ENCODE measurements around the gene ENKD1.

ENKD1 gene

DNA sequence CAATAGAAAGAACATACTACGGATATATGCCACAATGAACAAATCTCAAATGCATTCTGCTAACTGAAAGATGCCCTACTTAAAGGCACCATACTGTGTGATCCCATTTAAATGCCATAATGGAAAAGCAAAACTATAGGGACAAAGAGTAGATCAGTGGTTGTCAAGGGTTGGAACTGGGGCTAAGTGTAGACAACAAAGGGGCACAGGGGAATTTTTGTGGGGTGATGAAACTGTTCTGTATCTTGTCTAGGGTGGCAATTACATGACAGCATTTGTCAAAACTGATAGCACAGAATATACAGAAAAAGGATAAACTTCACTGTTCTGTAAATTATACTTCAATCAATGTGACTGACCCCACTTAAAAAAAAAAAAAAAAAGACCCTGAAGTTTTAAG lies 34.9 kb upstream of the ENKD1 start:
- no peak for TF ChIP-seq EZH2 (IDR thresholded peaks at IDR 0.05; ENCODE audit: borderline replicate concordance, low read length)
- TF ChIP-seq, protein P1, sequence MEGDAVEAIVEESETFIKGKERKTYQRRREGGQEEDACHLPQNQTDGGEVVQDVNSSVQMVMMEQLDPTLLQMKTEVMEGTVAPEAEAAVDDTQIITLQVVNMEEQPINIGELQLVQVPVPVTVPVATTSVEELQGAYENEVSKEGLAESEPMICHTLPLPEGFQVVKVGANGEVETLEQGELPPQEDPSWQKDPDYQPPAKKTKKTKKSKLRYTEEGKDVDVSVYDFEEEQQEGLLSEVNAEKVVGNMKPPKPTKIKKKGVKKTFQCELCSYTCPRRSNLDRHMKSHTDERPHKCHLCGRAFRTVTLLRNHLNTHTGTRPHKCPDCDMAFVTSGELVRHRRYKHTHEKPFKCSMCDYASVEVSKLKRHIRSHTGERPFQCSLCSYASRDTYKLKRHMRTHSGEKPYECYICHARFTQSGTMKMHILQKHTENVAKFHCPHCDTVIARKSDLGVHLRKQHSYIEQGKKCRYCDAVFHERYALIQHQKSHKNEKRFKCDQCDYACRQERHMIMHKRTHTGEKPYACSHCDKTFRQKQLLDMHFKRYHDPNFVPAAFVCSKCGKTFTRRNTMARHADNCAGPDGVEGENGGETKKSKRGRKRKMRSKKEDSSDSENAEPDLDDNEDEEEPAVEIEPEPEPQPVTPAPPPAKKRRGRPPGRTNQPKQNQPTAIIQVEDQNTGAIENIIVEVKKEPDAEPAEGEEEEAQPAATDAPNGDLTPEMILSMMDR (IDR thresholded peaks at IDR 0.05; ENCODE audit: low read length): no peak
- peaks cover 9% of the 10 kb centered on the region for H3K4me1 ChIP-seq (ENCODE audit: insufficient read depth, low read length, severe bottlenecking)
- H3K4me3 ChIP-seq (ENCODE audit: low read depth, low read length, poor library complexity, severe bottlenecking): no peak overlapping the region
- no peak overlapping the region for H3K9ac ChIP-seq (ENCODE audit: low read length)
- H3K4me2 ChIP-seq (ENCODE audit: low read length): no peak overlapping the region
- no peak overlapping the region for H2AFZ ChIP-seq (ENCODE audit: low read length)
- peaks cover 20% of the 10 kb centered on the region for H3K79me2 ChIP-seq (ENCODE audit: insufficient read depth, low read length)
- H3F3A ChIP-seq (ENCODE audit: insufficient read depth, low read length): no peaks in the 10 kb centered on the region
- H3K9me2 ChIP-seq (ENCODE audit: low read depth, low read length): no peaks in the 10 kb centered on the region
- H3K9me3 ChIP-seq (ENCODE audit: low read length): no peaks in the 10 kb centered on the region
- H3K27ac ChIP-seq (ENCODE audit: low read depth, low read length, poor library complexity, severe bottlenecking): no peak overlapping the region
- H4K20me1 ChIP-seq (ENCODE audit: insufficient read depth, low read length): no peaks in the 10 kb centered on the region
- peaks cover 22% of the 10 kb centered on the region for H3K36me3 ChIP-seq (ENCODE audit: insufficient read depth, low read length)
- H3K27me3 ChIP-seq (ENCODE audit: insufficient read depth, low read length): no peaks in the 10 kb centered on the region

DNA sequence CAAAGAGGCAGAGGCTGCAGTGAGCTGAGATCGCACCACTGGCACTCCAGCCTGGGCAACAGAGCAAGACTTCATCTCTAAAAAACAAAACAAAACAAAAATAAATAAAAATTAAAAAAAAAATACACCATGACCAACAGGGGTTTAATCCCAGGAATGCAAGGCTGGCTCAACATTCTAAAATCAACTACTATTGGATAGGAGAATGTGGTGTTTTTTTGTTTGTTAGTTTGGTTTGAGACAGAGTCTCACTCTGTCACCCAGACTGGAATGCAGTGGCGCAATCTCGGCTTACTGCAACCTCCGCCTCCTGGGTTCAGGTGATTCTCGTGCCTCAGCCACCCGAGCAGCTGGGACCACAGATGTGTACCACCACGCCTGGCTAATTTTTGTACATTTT lies 32.7 kb upstream of the ENKD1 start:
- Histone ChIP-seq H3K9me3 (ENCODE audit: low read length) (no peaks in the 10 kb centered on the region), H3K79me2 (ENCODE audit: insufficient read depth, low read length) (peaks cover 15% of the 10 kb centered on the region), H3K9me2 (ENCODE audit: low read depth, low read length) (no peaks in the 10 kb centered on the region), H3K27ac (ENCODE audit: low read depth, low read length, poor library complexity, severe bottlenecking) (no peak overlapping the region), H4K20me1 (ENCODE audit: insufficient read depth, low read length) (no peaks in the 10 kb centered on the region), H2AFZ (ENCODE audit: low read length) (no peak overlapping the region), H3K4me3 (ENCODE audit: low read depth, low read length, poor library complexity, severe bottlenecking) (no peak overlapping the region), H3K4me1 (ENCODE audit: insufficient read depth, low read length, severe bottlenecking) (peaks cover 17% of the 10 kb centered on the region), H3K4me2 (ENCODE audit: low read length) (no peak overlapping the region), H3K36me3 (ENCODE audit: insufficient read depth, low read length) (peaks cover 22% of the 10 kb centered on the region), H3K9ac (ENCODE audit: low read length) (no peak overlapping the region), H3F3A (ENCODE audit: insufficient read depth, low read length) (no peaks in the 10 kb centered on the region), H3K27me3 (ENCODE audit: insufficient read depth, low read length) (no peaks in the 10 kb centered on the region)
- TF ChIP-seq, protein P1 (IDR thresholded peaks at IDR 0.05; ENCODE audit: low read length): no peak
- no peak for TF ChIP-seq EZH2 (IDR thresholded peaks at IDR 0.05; ENCODE audit: borderline replicate concordance, low read length)

DNA sequence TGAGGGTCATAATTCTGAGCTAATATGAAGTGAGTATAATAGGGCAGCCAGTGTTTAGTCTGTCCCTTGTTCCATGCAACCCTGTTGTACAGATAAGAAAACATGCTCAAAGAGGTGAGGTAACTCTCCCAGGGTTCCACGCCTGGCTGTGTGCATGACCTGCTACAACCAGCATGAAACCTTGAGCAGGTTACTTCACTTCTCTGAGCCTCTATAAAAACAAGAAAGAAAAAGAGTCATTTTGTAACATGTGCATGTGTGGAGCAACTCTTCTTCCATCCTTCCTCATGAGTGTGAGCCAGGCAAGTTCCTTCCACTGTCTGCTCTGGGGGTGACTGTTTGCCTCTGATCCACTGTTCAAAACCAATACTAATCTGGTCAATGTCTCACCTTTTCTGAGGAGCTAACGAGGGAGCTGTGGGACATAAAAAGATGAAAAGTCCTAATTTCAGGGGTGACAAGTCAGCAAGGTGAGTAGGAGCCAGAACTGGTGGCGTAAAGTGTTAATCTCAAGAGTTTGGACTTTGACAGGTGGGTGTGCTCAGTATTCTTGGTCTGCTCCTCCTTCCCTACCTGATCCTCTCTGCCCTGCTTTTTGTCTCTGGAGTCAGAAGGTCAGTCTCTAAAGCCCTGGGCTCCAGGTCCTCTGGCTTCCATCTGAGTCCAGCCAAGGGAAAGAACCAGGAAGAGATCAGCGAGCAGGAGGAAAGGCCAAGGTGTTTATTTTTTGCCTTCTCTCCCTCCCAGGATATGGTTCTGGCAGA lies 31.1 kb upstream of the ENKD1 start:
- Histone ChIP-seq H3K4me1 (ENCODE audit: insufficient read depth, low read length, severe bottlenecking) (peaks cover 23% of the 10 kb centered on the region), H2AFZ (ENCODE audit: low read length) (no peak overlapping the region), H3K9me2 (ENCODE audit: low read depth, low read length) (no peaks in the 10 kb centered on the region), H3K4me2 (ENCODE audit: low read length) (no peak overlapping the region), H3K27ac (ENCODE audit: low read depth, low read length, poor library complexity, severe bottlenecking) (no peak overlapping the region), H3K79me2 (ENCODE audit: insufficient read depth, low read length) (peaks cover 14% of the 10 kb centered on the region; the same call in 1 of the 2 replicates), H4K20me1 (ENCODE audit: insufficient read depth, low read length) (no peaks in the 10 kb centered on the region), H3K9me3 (ENCODE audit: low read length) (no peaks in the 10 kb centered on the region), H3F3A (ENCODE audit: insufficient read depth, low read length) (no peaks in the 10 kb centered on the region), H3K27me3 (ENCODE audit: insufficient read depth, low read length) (no peaks in the 10 kb centered on the region), H3K9ac (ENCODE audit: low read length) (no peak overlapping the region), H3K36me3 (ENCODE audit: insufficient read depth, low read length) (peaks cover 22% of the 10 kb centered on the region), H3K4me3 (ENCODE audit: low read depth, low read length, poor library complexity, severe bottlenecking) (no peak overlapping the region)
- no peak for TF ChIP-seq EZH2 (IDR thresholded peaks at IDR 0.05; ENCODE audit: borderline replicate concordance, low read length)
- TF ChIP-seq, protein P1 (IDR thresholded peaks at IDR 0.05; ENCODE audit: low read length): no peak
